CD4-positive, alpha-beta T cell treated with Interleukin-17A for 4 hours (primary cell): ENCODE measurements around the gene SMAD7.

ENCODE experiments used
- DNase-seq: peaks from one replicate; pipeline ENCODE4 v3.0.0-alpha.2; 2020; ENCODE audit warnings: mixed read lengths

SMAD7 gene

GRCh38 chr18:48986851-48987761 lies 36.3 kb upstream of the SMAD7 start:
- no peak for DNase-seq

- no peak for DNase-seq
Observed at GRCh38 chr18:48985161-48985560, 34.4 kb upstream of the SMAD7 start.

- peak; percentile 47 for DNase-seq
Observed at GRCh38 chr18:48983793-48984437, 33.1 kb upstream of the SMAD7 start.

GRCh38 chr18:48982266-48982665 lies 31.5 kb upstream of the SMAD7 start:
- peak; percentile 18 for DNase-seq

GRCh38 chr18:48979944-48980890 lies 29.5 kb upstream of the SMAD7 start:
- DNase-seq: no peak

GRCh38 chr18:48977914-48978313 lies 27.1 kb upstream of the SMAD7 start:
- DNase-seq: no peak

GRCh38 chr18:48975817-48976649 lies 25.3 kb upstream of the SMAD7 start:
- DNase-seq: peak; percentile 79

GRCh38 chr18:48975120-48975816 lies 24.5 kb upstream of the SMAD7 start:
- no peak for DNase-seq

- DNase-seq: no peak
Observed at GRCh38 chr18:48974304-48975119, 23.7 kb upstream of the SMAD7 start.

- DNase-seq: no peak
Observed at GRCh38 chr18:48973731-48974130, 23.0 kb upstream of the SMAD7 start.

GRCh38 chr18:48968412-48969215 lies 17.8 kb upstream of the SMAD7 start:
- DNase-seq: no peak

- no peak for DNase-seq
Observed at GRCh38 chr18:48967545-48967944, 16.8 kb upstream of the SMAD7 start.

- no peak for DNase-seq
Observed at GRCh38 chr18:48966523-48966922, 15.8 kb upstream of the SMAD7 start.

GRCh38 chr18:48963586-48964470 lies 13.1 kb upstream of the SMAD7 start:
- no peak for DNase-seq

GRCh38 chr18:48962994-48963561 lies 12.3 kb upstream of the SMAD7 start:
- DNase-seq: no peak

GRCh38 chr18:48962252-48962993 lies 11.7 kb upstream of the SMAD7 start:
- DNase-seq: no peak

GRCh38 chr18:48961547-48961946 lies 10.8 kb upstream of the SMAD7 start:
- DNase-seq: no peak
